ENCODE results near the gene TMEM258.

DNA sequence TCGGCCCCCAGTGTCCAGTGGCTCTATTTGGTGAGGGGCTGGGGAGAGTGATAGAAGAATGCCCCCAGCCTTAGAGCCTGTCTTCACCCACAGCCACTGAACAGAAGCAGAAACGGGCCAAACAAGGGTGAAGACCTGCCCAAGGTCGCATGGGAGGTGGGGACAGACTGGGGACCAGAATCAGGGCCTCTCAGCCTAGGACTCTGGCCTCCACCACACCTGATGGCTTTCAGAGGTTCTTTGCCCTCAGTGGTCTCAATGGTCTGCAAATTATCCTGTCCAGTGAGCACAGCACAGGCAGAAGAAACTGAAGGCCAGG, 44.5 kb downstream of the TMEM258 start:
- TF ChIP-seq, protein P1, sequence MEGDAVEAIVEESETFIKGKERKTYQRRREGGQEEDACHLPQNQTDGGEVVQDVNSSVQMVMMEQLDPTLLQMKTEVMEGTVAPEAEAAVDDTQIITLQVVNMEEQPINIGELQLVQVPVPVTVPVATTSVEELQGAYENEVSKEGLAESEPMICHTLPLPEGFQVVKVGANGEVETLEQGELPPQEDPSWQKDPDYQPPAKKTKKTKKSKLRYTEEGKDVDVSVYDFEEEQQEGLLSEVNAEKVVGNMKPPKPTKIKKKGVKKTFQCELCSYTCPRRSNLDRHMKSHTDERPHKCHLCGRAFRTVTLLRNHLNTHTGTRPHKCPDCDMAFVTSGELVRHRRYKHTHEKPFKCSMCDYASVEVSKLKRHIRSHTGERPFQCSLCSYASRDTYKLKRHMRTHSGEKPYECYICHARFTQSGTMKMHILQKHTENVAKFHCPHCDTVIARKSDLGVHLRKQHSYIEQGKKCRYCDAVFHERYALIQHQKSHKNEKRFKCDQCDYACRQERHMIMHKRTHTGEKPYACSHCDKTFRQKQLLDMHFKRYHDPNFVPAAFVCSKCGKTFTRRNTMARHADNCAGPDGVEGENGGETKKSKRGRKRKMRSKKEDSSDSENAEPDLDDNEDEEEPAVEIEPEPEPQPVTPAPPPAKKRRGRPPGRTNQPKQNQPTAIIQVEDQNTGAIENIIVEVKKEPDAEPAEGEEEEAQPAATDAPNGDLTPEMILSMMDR (IDR thresholded peaks at IDR 0.05) = no peak
- TF ChIP-seq POLR2A (IDR thresholded peaks at IDR 0.05) = no peak

Measured in body of pancreas (tissue), 4 donors.